NCI-H2171 treated with DMSO at 0.1 percent for 48 hours (cell line): ENCODE measurements around the gene C19orf81.

Experiments
- DNase-seq: peaks from one replicate; lab custom pipeline; 2025; lab: John Stamatoyannopoulos, UW

Gene C19orf81

DNA sequence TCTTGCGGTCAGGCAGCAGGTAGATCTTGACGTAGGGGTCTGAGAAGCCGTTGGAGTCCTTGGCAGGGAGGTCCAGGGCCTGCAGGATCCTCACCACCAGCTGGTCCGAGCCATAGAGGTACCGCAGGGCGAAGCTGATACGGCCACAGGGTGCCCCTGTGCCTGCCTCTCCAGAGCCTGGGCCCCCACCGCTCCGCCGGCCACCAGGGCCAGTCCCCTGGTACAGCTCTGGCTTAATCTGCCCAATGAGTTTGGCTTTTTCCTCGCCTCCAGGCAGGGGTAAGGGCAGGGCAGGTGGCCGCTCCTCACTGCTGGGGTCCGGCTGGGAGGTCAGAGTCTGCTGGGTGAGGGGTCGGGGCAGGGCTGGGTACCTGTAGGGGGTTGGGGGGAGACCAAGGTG is 19.4 kb upstream of the C19orf81 start:
- DNase-seq = no peak

DNA sequence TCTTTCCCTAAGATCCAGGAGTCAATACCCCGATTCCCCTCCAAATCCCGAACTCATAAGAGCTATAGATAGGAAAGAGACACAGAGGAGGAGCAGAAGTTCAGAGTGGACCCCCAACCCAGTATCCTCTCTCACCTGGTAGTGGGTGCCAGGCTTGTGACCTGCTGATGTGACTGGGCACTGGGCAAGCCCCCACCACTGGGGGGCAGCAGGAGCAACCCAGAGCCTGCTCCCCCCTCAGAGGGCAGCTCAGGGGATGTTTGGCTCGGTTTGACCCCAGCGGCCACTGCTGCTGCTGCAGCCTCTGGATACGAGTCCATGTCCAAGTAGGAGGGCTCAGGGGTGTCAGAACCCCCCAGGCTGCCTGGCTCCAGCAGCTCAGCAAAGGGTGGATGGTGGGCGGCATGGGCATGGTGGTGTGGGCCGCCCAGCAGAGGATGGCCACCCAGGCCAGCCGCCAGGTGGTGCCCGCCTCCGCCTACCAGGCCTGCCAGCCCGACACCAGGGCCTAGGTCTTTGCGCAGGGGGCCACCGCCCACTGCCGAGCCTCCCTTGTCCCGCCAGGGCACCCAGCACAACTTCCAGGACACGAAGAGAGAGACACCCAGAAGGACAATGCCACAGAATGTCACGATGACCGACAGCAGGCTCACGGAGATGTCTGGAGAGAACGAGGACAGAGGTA is 17.0 kb upstream of the C19orf81 start:
- no peak for DNase-seq

DNA sequence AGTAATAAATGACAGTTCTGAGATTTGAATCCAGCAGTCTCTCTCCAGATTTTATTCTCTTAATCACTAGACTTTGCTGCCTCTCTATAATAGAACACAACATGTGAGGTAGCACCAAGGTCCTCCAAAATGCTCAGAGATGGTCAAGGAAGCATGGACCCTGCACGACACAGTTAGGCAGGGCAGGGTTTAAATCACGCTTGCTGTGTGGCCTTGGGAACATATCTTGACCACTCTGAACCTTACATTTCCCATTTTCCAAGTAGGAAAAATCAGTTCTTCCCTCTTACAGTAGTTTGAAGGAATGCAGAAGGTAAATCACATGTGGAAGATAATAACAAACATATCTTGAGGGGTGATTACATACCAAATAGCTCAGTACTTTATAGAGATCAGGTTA is 15.9 kb upstream of the C19orf81 start:
- DNase-seq = no peak

DNA sequence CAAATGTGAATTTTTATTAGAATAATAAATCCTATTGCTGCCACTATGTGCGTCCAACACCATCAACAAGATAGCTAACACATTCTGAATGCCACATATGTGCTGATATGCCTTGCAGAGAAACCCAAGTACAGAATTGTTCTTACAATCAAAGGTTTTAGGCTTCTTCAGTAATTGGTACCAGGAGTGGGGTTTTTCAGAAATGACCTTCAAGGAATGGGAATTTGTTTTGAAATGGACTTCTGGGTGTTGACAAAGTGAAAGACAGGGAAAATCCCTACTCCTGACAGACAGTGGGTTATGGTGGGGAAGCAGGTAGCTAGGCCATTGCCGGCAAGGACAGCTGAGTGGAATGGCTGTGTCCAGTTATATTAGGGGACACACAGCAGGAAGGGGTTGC is 15.3 kb upstream of the C19orf81 start:
- no peak for DNase-seq

DNA sequence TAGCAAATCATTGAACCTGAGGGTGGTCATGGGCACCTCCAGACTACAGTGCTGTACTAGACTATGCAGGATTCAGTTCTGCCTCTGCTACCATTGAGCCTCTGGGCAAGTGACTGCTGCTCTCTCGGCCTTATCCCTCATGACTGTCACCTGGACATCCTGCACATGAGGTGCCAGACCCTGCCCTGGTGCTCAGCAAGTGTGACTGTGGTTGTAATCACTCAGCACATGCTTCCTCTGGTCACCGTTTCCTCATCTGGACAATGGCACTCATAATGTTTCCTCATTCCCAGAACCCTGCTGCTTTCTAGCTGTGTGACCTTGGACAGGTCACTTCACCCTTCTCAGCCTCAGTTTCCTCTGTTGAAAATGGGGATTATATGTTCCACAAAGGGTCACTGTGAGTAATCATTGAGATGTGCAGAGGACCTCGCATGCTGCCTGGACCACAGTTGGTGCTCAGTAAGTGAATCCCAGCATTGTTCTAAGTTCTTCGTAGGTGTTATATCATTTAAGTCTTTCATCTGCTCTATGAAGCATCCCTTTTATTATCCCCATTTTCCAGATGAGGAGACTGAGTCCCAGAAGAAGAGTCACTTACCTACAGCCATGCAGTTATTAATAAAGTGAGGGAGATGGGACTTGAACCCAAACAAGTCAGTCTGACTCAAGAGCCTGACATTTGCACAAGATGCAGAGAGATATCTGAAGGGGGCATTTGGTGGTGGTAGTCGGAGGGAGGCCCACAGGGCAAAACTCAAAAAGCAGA is 12.7 kb upstream of the C19orf81 start:
- DNase-seq = no peak

DNA sequence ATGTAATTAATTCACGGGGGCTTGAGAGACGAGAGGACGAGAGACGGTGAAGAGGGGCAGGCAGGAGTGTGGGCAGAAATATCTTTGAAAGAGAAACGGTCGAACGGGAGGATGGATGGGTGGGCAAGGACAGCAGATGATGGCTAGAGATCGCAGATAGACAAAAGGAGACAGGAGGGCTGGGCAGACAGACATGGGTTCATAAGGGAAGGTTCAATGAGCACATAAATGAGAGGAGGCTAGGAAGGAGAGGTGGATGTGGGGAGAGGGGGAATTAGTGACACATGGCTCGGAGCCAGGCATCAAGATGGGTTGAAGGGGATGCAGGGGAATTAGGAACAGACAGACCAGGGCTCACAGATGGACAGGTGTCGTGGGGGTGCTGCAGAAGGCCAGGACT is 10.6 kb upstream of the C19orf81 start:
- no peak for DNase-seq

DNA sequence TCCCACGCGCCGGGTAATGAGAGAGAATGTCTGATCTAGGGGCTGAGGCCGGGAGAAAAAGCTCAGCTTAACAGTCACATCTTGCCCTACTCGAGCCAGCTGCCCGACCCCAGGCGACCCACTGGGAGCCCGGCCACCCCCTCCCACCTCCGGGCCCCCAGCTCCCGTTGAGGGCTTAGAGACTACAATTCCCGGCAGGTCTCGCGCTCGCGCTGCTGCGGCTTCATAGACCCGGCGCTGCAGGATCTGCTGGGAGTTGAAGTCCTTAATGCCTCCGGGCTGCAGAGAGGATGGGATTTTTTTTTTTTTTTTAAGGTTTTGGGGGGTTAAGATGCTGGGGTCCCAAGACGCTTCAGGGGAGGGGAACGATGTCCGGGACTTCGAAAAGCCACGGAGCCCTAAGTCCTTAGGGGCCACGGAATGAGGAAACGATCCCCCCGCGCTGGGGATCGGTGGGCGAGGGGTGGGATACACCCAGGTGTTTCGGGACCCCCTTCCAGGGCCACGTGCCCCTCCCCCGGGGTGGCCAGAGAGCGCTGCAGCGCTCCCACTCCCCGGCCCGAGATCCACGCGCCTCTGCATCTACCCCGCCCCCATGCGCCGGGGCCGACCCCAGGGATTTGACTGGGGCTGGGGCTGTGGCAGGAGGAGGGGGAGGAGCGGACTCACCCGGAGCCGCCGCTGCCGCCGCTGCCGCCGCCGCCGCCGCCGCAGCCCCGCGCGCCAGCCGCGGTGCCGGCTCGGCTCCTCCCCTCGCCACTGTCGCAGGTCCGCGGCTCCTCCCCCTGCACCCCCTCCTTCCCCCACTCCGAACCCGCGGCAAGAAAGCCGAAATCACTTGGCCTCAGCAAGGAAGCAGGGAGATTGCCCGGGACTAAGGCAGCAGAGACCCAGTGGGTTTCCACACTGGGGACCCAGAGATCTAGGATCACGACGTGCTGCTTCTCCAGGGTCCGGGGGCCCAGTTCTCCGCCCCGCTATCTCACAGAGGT is 9.8 kb upstream of the C19orf81 start, which contains the start of gene SYT3:
Gene SYT3, minus strand, starts transcription at position 761 of the 992 bp plus-strand sequence. CDS start 2,470 bp downstream, outside the sequence.
- peak; percentile 72 for DNase-seq

DNA sequence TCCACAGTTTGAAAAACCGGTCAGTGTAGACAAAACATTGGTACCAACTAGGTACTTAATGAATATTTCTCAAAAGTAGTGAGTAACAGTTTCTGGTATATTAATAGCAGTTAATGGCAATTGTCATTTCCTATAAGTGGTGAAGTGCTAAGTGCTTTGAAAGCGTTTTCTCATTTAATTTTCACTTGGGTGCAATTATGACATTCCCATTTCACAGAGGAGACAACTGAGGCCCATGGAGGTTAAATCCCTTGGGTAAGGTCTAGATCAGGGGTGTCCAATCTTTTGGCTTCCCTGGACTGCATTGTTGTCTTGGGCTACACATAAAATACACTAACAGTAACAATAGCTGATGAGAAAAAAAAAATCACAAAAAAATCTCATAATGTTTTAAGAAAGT is 8.9 kb upstream of the C19orf81 start:
- no peak for DNase-seq

DNA sequence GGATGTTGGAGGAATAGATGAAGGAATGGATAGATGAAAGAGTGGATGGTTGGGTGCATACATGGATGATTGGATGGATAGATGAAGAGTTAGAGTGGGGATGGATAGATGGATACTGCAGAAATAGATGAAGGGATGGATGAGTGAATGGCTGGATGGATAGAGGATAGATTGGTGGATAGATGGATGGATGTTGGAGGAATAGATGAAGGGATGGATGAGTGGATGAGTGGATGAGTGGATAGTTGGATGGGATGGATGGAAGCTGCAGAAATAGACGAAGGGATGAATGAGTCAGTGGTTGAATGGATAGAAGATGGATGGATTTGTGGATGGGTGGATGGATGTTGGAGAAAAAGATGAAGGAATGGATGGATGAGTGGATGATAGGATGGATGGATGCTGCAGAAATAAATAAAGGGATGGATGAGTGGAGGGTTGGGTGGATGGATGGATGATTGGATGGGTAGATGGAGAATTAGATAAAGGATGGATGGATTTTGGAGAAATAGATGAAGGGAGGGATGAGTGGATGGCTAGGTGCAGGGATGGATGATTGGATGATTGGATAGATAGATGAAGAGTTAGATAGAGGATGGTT is 4.8 kb upstream of the C19orf81 start:
- no peak for DNase-seq

DNA sequence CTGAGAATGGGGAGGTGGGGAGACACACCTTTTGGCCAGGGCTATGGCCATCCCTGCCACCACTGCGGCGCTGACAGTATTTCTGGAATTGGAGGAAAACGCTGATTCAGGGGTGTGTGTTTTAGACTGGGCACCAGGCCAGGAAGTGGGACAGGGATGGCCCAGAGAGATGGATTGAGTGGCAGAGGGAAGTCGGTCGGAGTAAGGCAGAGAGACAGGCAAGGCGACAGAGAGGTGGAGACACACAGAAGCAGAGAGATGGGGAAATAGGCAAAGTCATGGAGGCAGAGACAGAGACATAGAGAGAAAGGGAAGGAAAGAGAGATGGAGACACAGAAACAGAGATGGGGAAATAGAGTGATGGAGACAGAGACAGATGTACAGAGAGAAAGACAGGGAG is 4.1 kb upstream of the C19orf81 start:
- no peak for DNase-seq

DNA sequence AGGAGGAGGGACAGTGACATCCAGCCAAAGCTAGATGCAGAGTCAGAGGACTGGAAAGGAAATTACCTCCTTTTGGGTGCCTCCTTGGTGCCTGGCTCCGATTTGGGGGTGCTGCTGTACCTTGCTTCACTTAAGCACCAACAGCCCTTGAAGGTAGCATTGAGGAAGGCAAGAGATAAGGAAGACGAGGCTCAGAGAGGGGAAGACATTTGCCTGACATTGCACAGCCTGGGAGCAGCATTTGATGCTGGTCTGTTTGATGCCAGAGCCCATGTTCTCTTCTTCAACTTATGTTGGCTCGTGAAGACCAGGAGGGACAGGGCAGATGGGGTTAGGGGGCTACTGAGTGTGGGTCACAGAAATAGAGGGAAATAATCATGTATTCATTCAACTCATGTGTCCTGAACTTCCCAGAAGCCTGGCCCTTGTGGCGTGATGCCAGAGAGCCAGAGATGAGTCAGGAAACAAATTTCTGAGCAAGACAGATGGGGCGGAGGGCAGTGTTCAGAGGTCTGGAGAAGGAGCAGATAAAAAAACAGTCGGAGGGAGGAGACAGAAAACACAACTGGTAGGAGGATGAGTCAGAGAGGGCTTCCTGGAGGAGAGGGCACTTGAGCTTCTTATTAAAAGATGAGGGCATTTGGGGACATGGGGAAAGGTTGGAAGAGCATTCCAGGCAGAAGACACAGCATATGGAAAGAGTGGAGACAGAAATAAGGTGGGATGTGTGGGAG is 3.0 kb upstream of the C19orf81 start:
- peak; percentile 10 for DNase-seq

DNA sequence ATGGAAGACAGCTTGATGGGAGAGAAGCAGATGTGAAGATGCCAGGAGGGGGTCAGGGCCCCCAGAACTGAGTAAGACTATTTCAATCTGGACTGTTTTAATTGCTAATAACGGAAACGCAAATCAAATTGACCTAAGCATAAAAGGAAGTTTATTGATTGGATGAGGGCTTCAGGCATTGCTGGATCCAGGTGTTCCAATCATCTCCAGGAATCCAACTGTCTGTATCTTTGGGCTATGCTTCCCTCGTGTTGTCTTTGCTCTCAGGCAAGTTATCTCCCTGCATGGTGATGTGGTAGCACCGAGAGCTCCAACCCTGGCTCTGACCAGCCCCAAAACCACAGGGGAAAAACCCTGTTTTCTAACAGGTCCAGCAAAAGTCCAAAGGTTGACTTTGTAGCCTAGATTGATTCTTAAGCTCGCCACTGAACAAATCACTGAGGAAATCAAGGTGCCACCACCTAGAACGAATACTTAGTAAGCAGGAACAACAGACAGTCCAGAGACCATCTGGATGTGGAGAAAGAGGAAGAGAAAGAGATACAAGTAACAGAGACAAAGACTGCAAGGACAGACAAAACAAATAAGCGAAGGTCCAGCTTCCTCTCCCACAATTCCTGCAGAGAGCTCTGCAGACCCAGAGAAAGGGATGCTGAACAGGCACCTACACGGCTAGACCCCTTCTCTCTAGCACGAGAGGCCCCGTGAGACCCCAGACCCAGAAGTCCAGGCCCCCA is 1.2 kb upstream of the C19orf81 start:
- DNase-seq = no peak

DNA sequence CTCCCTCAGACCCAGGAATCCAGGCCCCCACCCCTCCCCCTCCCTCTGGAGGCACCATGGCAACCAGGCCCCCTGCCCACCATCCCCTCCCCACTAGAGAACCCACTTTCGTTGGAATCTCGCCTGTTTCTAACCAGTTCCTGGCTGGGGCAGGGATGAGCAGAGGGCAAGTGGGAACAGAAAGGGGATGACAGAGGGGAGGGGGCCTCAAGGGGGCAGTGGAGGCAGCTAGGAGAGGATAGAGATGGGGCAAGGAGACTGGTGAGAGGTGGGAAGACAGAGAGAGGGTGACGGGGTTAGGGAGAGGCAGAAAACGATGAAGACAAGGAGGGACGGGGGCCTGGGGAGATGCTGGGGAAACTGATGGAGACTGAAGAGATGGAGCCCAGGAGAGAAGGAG is 586 bp upstream of the C19orf81 start:
- no peak for DNase-seq

DNA sequence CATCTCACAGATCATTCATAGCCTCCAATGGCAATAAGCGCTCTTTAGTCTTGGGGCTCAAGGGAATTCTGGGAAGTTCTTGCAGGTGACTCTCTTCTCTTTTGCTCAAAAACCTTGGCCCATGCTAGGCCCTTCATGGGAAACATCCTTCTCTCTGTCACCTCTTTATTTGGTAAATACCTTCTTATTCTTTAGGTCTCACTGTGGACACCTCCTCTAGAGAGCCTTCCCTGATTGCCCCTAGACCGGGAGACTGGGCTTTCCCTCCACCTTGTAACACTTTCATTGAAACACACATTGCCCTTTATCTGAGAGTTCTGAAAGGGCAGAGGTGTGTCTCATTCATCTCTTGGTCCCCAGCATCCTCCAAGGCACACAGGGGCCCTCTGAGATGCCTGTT is 1.9 kb downstream of the C19orf81 start:
- DNase-seq = no peak

DNA sequence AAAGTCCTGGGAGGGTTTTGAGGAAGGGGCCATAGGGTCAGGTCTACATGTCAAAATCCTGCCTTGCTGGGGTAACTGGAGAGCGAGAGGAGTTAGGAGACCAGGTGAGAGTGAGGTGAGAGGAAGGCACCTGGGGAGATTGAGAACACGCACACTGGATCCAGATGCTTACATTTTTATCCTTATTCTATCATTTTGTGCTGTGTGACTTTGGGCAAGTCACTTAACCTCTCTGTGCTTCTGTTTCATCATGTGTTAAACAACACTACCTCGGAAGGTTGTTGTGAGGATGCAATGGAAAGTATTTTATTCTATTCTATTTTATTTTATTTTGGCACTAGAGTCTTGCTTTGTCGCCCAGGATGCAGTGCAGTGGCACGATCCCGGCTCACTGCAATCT is 3.5 kb downstream of the C19orf81 start:
- DNase-seq = no peak

DNA sequence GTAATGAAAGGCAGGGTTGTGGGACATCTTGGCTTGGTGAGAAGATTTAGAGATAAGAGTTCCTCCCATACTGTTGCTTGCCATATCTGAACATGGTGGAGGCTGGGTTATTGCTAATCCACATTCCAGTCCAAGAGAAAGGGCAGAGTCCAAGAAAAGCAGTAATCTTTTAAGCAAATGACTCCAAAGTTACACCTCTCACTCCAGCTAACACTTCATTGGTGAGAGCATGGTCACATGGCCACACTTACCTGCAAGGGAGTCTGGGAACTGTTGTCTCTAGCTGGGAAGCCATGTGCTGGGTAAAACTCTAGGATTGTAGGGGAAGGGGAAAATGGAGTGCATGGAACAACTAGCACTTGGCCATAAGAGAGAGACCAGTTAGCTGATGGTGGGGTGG is 5.6 kb downstream of the C19orf81 start:
- DNase-seq = no peak

DNA sequence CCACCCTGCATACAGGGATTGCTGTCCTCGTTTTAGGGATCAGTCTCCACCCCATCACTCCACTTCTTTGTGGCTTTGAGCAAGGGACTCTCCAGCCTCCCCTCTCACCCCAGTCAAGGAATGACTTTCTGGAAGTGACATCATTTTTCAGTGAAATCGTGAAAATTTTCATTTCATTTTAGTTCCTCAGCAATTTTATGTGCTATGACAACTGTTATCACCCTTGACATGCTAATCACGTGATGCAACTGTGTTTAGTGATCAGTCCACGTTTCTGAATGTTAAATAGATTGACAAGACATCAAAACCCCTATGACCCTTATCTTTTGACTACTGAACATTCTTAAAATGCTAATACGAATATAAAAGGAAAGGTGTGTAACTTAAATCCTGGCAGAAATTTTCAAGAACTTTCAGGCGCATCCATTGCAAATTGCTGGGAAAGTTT is 8.0 kb downstream of the C19orf81 start:
- DNase-seq = no peak

DNA sequence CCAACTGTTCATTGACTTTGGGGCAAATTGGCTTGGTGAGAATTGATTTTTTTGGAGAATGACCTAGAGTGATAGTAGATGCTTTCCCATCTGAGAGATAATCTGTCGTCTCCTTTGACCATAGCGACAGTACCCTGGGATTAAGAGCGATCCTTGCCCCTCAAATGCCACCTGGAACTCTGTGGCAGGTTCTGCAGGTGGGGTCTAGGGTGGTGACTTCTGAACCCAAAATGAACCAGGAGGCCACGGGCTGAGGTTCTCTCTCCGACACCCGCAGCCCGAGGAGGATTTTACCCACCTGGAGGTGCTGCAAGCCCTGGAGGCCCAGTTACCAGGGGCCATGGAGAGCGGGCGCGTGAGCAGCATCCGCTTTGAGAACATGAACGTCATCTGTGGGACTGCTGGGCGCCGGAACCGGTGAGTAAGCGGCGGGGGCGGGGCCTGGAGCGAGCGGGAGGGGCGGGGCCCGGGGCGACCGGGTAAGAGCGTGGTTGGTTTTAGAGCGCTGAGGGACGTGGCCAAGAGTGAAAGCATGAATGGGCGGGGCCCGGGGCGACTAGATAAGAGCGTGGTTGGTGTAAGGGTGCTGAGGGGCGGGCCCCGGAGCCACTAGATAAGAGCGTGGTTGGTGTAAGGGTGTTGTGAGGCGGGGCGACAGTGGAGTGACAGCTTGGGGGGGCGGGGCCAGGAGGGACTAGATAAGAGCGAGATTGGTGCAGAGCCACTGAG is 8.6 kb downstream of the C19orf81 start:
- peak; percentile 100 for DNase-seq

DNA sequence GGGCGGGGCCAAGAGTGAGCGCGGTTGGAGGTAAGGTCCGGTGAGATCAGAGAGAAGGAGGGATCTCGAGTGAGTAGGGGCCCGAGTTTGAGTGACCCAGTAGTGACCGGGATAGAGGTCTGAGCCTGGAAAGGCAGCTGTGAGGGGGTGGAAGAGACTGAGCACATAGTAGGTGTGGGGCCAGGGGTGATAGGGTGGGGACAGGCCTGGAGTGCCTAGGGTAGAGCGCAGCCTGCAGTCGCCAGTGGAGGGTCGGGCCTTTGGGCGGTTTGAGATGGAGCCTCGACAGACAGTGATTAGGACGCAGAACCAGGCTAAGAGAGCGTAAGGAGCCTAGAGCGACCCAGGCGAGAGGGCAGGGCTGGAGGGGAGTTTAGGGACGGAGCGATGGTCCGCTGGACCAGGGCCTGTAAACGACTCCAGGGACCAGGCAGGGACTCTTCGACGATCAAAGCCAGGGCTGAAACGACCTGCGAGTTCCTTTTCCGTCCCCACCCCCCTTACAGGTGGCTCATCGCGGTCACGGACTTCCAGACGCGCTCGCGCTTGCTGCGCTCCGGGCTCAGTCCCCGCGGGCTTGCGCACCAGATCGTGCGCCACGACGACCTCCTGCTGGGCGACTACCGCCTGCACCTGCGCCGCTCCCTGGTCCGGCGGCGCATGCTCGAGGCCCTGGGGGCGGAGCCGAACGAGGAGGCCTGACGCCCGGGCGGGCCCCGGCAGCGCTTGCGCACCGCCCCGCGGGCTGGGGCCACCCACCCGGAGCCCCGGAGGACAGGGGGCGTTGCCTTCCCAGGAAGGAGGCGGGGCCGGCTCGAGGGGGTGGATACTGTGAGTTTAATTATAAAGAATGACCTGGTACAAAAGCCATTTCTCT is 9.4 kb downstream of the C19orf81 start:
- peak; percentile 89 for DNase-seq
